Activated T-cell treated with anti-CD3 and anti-CD28 coated beads, Interleukin-2, amount 50 U/mL, for 4 hours (primary cell): Measurements from ENCODE around the gene PHAF1. TPM values are rescaled to one million over a fixed set of nuclear protein-coding genes. Genes with fewer than 3 reads are reported as not detected.
A peak's percentile ranks its signal among the peaks of the same experiment; 100 is the strongest.

Experiments
- ATAC-seq, 2 donors: fragments of 200-7000 bp; cut with Tn5 transposase; one replicate each; pipeline ENCODE4 v1.10.0; 2021
- DNase-seq: peaks from one replicate; pipeline ENCODE4 v3.0.0-alpha.2; 2020
- H3K27me3 Mint-ChIP-seq: one replicate; pipeline ENCODE4 v1.8.0; 2021; ENCODE audit warnings: low read depth, mixed read lengths
- H3K36me3 Mint-ChIP-seq: one replicate; pipeline ENCODE4 v1.8.0; 2022; ENCODE audit warnings: mixed read lengths; ENCODE audit not compliant: insufficient read depth
- H3K4me1 Mint-ChIP-seq: one replicate; pipeline ENCODE4 v1.8.0; 2021; ENCODE audit warnings: low read depth, mixed read lengths
- H3K4me3 Mint-ChIP-seq: one replicate; pipeline ENCODE4 v1.8.0; 2021; ENCODE audit warnings: mild to moderate bottlenecking, moderate library complexity, mixed read lengths
- H3K9me3 Mint-ChIP-seq: one replicate; pipeline ENCODE4 v1.8.0; 2021; ENCODE audit warnings: mixed read lengths
- total RNA-seq, 3 donors: library from RNA; stranded (reverse); gene quantifications; one replicate each; pipeline ENCODE4 v1.2.1, GENCODE V29; 2021

Gene PHAF1
- 10 to 100 TPM; 17.4 to 19.5 (median 18.6) TPM for total RNA-seq

DNA sequence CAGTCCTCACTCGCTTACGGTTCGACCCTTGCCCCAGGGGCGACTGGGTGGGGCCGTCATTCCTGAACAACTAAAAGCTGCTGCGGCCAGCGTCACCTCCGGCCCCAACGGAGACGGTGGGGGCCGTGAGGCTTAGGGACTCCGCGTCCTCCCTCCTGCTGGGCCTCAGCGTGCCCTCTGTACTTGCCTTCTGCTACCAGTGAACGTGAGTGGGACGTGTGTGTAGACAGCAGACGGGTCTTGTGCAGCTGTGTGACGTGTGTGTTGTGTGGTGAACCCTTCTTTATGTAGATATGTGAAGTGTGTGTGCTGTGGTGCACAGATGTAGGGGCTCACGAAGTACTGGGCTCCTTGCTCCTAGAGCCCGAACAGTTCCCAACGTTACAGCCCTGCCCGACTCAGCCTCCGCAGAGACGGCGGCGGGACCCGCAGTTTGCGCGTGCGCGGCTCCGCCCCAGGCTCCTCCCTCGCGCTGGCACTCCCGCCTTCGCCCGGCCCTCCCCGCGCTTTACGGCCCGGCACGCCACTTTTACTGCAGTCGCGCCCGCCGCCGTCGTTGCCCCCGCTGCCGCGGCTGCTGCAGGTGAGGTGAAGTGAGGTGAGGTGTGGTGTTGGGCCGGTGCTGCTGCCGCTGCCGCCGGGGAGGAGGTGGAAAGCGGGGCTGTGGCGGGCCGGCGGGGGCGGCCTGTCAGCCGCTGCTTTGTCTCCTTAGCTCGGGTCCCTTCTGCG is at the start of gene PHAF1:
PHAF1 (plus strand) TSS at position 535 of the 729 bp plus-strand sequence. CDS start 235 bp downstream, outside the sequence.
- Mint-ChIP-seq H3K4me3 (peak within 1 kb of the TSS; percentile 96), H3K4me1 (peaks cover 20% of the 10 kb centered on the region), H3K9me3 (no peaks in the 10 kb centered on the region), H3K36me3 (no peaks in the 10 kb centered on the region), H3K27me3 (no peaks in the 10 kb centered on the region)
- DNase-seq: peak; percentile 96
- ATAC-seq: peak; percentile 92 to 96

DNA sequence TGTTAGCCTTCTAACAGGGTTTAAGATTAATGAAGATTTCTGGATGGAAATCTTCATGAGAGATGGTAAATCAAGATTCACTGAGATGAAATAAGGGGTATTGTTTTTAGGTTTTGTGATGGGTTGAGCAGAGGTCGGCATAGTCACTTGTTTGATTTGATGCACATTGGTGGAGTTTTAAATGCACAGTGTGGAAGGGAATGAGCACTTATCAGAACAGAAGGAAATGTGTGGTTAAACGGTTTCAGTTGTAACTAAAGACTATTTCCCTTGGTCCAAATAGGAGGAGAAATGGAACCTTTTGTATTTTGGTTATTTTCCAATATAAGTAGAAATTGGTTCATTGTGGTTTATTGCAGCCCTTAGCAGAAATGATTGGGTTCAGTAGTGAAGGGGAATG is 46.7 kb upstream of the PHAF1 start:
- no peak for ATAC-seq
- DNase-seq: no peak

DNA sequence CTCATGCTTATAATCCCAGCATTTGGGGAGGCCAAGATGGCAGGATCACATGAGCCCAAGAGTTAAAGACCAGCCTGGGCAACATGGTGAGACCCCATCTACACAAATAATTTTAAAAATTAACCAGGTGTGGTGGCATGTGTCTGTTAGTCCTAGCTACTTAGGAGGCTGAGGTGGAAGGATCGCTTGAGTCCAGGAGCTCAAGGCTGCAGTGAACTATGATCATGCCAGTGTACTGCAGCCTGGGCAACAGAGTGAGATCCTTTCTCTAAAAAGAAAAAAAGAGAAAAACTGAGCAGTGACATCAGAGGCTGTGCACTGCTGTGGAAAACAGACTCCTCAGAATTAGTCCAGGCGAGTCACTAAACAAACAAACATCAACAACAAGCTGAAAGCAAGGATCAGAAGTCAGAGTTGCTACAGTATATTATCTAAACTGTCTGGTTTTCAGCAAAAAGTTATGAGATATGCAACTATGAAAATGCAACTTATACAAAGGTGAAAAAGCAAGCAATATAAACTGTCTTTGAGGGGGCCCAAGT is 41.5 kb upstream of the PHAF1 start:
- DNase-seq (no peak), ATAC-seq (no peak)
- Mint-ChIP-seq H3K9me3 (no peaks in the 10 kb centered on the region), H3K36me3 (peaks cover 22% of the 10 kb centered on the region), H3K27me3 (no peaks in the 10 kb centered on the region), H3K4me3 (no peak overlapping the region), H3K4me1 (peaks cover 6% of the 10 kb centered on the region)

More for the DNA sequence above, 46.7 kb upstream of the PHAF1 start:
- Mint-ChIP-seq H3K4me3 (no peak overlapping the region), H3K4me1 (peaks cover 17% of the 10 kb centered on the region), H3K36me3 (peaks cover 15% of the 10 kb centered on the region), H3K9me3 (no peaks in the 10 kb centered on the region), H3K27me3 (no peaks in the 10 kb centered on the region)

DNA sequence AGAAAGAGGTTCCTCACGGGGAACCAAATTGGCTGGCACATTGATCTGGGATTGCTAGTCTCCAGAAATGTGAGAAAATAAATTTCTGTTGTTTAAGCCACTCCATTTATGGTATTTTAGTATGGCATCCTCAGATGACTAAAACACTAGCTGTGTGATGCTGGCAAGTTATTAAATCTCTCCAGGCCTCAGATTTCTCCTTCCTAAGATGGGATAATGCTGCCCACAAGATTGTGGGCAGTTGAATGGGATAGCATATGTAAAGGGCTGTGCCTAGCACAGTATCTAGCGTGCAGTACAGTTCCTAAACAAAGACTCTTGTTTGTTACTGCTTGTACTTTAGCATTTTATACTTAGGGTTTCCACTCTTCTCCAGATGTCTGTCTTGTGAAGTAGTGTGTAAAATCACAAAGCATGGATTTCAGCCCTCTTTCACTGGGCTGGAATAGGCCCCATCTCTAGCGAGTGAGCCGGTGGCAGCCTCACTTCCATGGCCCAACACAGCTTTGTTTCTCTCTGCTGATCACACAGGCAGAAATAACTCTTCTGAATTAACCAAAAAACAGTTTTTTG is 38.2 kb upstream of the PHAF1 start:
- Mint-ChIP-seq H3K4me3 (no peak overlapping the region), H3K36me3 (peaks cover 24% of the 10 kb centered on the region), H3K27me3 (no peaks in the 10 kb centered on the region), H3K4me1 (no peaks in the 10 kb centered on the region), H3K9me3 (no peaks in the 10 kb centered on the region)
- ATAC-seq (no peak), DNase-seq (no peak)

DNA sequence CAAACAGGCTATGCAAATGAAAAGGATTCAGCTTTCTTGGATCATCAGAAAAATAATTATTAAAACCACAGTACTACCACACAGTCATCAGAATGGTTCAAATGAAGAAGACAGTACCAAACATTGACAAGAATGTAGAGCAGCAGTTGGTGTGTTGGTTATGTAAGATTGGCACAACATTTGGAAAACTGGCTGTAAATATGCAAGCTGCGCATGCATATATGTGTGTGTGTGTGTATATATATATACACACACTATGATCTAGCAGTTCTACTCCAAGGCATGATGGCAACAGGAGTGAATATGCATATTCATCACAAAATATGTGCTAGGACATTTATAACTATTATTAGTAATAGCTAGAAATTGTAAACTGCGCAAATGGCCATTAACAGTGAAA is 34.4 kb upstream of the PHAF1 start:
- DNase-seq (no peak), ATAC-seq (no peak)
- Mint-ChIP-seq H3K4me3 (no peak overlapping the region), H3K4me1 (no peaks in the 10 kb centered on the region), H3K9me3 (no peaks in the 10 kb centered on the region), H3K27me3 (no peaks in the 10 kb centered on the region), H3K36me3 (peaks cover 10% of the 10 kb centered on the region)

DNA sequence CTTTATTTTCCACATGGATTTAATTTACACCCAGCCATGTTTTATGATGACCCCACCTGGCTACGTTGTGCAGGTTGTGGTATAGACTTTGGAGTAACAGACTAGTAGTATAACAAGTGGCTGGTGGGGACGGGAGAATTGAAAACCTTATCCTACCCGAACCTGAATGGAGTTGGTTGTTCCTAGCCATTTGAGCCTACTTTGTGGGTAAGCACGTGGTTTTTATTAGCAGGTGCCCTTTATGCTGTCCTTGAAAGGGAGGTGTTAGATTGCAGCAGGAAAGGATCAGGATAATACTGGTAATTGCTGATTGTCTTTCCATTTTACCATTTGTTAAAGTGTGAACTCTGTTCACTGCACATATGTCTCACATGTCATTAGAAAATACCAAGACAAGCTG is 31.9 kb upstream of the PHAF1 start:
- Mint-ChIP-seq H3K4me3 (no peak overlapping the region), H3K9me3 (no peaks in the 10 kb centered on the region), H3K36me3 (peaks cover 6% of the 10 kb centered on the region), H3K4me1 (no peaks in the 10 kb centered on the region), H3K27me3 (no peaks in the 10 kb centered on the region)
- DNase-seq (no peak), ATAC-seq (no peak)

DNA sequence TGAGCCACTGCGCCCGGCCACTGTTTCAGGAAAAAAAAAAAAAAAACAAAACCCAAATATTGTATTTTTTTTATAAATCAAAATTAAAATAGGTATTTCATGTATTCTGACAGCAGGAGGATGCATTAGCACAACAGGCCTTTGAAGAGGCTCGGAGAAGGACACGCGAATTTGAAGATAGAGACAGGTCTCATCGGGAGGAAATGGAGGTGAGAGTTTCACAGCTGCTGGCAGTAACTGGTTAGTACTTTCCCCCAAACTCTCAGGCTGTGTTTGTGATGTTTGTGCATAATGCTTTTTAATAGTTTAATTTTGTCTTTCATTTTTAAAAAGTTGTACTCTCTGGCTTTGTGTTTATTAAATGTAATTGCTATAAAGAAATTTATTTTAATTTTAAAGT is 27.6 kb upstream of the PHAF1 start:
- no peak overlapping the region for H3K4me3 Mint-ChIP-seq
- peaks cover 15% of the 10 kb centered on the region for H3K36me3 Mint-ChIP-seq
- DNase-seq (no peak), ATAC-seq (no peak)
- H3K27me3 Mint-ChIP-seq: no peaks in the 10 kb centered on the region
- peaks cover 1% of the 10 kb centered on the region for H3K4me1 Mint-ChIP-seq
- H3K9me3 Mint-ChIP-seq: no peaks in the 10 kb centered on the region

DNA sequence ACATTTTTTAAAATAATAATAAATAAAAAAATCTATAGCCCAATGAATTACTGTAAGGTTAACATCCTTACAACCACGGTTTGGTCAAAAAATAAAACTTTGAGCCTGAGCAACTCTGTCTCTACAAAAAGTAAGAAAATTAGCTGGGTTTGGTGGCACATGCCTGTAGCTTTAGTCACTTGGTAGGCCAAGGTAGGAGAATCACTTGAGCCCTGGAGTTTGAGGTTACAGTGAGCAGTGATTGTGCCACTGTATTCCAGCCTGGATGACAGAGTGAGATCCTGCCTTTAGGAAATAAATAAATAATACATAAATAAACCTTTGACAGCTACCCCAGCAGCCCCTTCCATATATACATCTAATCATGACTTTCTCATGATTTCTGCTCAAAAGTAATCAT is 26.9 kb upstream of the PHAF1 start:
- Mint-ChIP-seq H3K27me3 (no peaks in the 10 kb centered on the region), H3K9me3 (no peaks in the 10 kb centered on the region), H3K4me3 (no peak overlapping the region), H3K4me1 (peaks cover 1% of the 10 kb centered on the region), H3K36me3 (peaks cover 12% of the 10 kb centered on the region)
- no peak for DNase-seq
- ATAC-seq: no peak

DNA sequence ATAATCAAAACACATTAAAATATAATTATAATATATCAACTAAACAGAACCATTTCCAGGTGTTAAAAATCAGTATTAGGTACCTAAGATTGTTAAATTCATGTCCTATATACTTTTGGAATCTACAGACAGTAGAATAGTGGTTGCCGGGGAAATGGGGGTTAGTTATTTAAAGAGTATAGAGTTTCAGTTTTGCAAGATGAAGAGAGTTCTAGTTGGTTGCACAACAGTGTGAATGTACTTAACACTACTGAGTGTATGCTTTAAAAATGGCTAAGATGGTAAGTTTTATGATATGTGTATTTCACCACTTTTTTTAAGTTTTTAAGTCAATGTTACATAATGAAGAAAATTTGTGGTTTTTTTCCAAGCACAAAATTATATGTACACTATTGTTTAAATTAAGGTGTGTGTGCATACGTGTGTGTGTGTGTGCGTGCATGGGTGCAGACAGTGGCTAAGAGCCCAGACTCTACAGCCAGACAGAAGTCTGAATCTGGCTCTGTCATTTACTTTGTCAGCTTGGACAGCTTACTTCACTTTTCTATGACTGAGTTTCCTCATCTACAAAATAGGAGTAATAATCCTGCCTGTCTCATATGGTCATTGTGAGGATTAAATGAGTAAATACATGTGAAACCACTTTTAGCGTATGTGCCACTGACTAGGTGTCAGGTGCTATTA is 25.3 kb upstream of the PHAF1 start:
- no peak for ATAC-seq
- no peak overlapping the region for H3K4me3 Mint-ChIP-seq
- H3K4me1 Mint-ChIP-seq: peaks cover 4% of the 10 kb centered on the region
- DNase-seq: no peak
- peaks cover 19% of the 10 kb centered on the region for H3K36me3 Mint-ChIP-seq
- no peaks in the 10 kb centered on the region for H3K27me3 Mint-ChIP-seq
- no peaks in the 10 kb centered on the region for H3K9me3 Mint-ChIP-seq

DNA sequence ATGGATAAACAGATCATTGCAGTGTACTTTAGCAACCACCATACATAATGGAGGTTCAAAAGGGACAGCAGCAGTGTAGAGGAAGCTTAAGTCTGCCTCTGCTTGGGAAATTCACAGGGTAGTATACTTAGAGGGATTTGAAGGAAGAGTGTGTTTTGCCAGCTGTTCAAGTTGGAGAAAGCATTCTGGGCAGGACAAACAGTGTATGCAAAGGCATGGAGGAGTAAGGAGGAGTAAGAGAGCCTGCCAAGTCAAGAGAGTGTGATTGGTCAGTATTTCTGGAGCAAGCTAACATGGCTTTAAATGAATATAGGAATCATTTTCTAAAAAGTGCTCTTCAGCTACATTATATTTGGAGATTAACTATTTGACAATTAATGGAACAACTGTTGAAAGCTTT is 22.9 kb upstream of the PHAF1 start:
- DNase-seq (no peak), ATAC-seq (no peak)
- no peaks in the 10 kb centered on the region for H3K9me3 Mint-ChIP-seq
- H3K27me3 Mint-ChIP-seq: no peaks in the 10 kb centered on the region
- H3K4me1 Mint-ChIP-seq: peaks cover 7% of the 10 kb centered on the region
- peaks cover 21% of the 10 kb centered on the region for H3K36me3 Mint-ChIP-seq
- H3K4me3 Mint-ChIP-seq: no peak overlapping the region

DNA sequence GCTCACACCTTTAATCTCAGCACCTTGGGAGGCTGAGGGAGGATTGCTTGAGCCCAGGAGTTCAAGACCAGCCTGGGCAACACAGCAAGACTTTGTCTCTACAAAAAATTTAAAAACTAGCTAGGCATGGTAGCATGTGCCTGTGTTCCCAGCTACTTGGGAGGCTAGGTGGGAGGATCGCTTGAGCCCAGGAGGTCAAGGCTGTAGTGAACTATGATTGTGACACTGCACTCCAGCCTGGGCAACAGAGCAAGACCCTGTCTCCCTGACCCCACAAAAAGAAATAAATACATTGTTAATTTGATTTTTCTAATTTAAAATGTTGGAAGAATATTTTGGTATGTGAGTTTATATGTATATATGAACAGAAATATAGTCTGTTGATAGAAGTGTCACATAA is 22.4 kb upstream of the PHAF1 start:
- H3K4me3 Mint-ChIP-seq: no peak overlapping the region
- peaks cover 11% of the 10 kb centered on the region for H3K4me1 Mint-ChIP-seq
- H3K36me3 Mint-ChIP-seq: peaks cover 24% of the 10 kb centered on the region
- DNase-seq (no peak), ATAC-seq (no peak)
- no peaks in the 10 kb centered on the region for H3K27me3 Mint-ChIP-seq
- H3K9me3 Mint-ChIP-seq: no peaks in the 10 kb centered on the region

DNA sequence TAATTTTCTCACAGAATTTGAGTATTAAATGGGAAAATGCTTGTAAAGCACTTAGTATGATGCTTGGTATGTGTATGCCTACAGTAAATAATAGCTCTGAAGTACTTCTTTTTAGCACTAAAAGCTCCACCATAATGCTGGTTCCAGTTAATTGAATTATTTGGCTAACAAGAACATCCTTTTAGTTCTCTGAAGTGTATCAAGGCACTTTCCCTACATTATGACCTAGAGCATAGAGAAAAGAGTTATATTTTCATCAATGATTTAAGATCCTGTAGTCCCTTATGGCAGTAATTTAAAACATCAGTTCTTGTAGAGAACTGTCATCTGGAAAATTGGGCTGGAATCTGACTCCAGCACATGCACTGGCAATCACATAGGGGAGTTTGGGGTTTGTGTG is 21.9 kb upstream of the PHAF1 start:
- Mint-ChIP-seq H3K4me1 (peaks cover 11% of the 10 kb centered on the region), H3K27me3 (no peaks in the 10 kb centered on the region), H3K36me3 (peaks cover 24% of the 10 kb centered on the region), H3K4me3 (no peak overlapping the region), H3K9me3 (no peaks in the 10 kb centered on the region)
- DNase-seq (no peak), ATAC-seq (no peak)

DNA sequence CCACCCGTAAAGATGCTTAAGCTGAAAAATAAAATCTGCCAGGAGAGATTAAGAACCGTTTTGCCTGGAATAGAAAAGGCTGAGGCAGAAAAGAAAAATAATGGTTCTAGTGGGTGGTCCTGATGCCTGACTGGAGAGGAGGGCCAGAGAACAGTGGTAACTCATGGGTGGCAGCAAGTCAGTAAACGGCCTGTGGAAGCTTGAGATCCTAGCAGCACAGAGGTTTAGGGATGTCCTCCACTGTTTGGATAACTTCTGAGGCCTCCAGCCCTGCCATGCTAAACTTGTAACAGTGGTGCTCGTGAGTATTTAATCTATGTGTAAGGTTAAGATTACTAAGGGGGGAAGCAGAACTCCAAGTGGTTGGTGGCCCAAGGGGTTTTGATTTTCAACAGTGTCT is 21.2 kb upstream of the PHAF1 start:
- Mint-ChIP-seq H3K4me3 (no peak overlapping the region), H3K9me3 (no peaks in the 10 kb centered on the region)

DNA sequence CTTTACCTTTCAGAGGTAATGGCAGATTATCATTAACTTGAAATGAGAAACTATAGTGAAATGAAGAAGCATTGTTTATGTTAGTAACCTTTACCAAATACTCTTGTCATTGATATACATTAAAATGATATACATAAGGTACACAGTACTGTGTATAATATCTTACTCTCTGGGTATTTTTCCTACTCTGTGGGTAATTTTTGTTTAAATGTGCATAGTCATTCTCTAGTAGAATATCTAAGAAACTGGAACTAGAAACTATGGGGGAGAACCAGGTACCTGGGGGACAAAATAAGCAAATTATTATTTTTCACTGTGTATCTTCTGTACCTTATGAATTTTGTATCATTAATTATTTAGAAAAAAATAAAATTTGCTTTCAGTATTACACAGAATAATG is 20.6 kb upstream of the PHAF1 start:
- no peaks in the 10 kb centered on the region for H3K27me3 Mint-ChIP-seq
- DNase-seq: no peak
- no peak for ATAC-seq
- H3K4me1 Mint-ChIP-seq: peaks cover 11% of the 10 kb centered on the region
- no peak overlapping the region for H3K4me3 Mint-ChIP-seq
- peaks cover 28% of the 10 kb centered on the region for H3K36me3 Mint-ChIP-seq
- no peaks in the 10 kb centered on the region for H3K9me3 Mint-ChIP-seq

More for the DNA sequence above, 21.2 kb upstream of the PHAF1 start:
- DNase-seq: no peak
- H3K27me3 Mint-ChIP-seq: no peaks in the 10 kb centered on the region
- H3K4me1 Mint-ChIP-seq: peaks cover 11% of the 10 kb centered on the region
- no peak for ATAC-seq
- H3K36me3 Mint-ChIP-seq: peaks cover 24% of the 10 kb centered on the region
